Stimulated activated CD8-positive, alpha-beta memory T cell treated with anti-CD3 and anti-CD28 coated beads, Interleukin-7, amount 100 ng/mL, for 24 hours (primary cell): Measurements from ENCODE around the gene SYNE1.
"Not testable (repeated sequence)": the region's sequence is repeated elsewhere in the genome, so short reads cannot be mapped to it uniquely, and the experiment has no call there.

Source experiments
- DNase-seq: peaks from one replicate; pipeline ENCODE4 v3.0.0-alpha.2; 2020; ENCODE audit warnings: low read depth

Gene SYNE1

DNA sequence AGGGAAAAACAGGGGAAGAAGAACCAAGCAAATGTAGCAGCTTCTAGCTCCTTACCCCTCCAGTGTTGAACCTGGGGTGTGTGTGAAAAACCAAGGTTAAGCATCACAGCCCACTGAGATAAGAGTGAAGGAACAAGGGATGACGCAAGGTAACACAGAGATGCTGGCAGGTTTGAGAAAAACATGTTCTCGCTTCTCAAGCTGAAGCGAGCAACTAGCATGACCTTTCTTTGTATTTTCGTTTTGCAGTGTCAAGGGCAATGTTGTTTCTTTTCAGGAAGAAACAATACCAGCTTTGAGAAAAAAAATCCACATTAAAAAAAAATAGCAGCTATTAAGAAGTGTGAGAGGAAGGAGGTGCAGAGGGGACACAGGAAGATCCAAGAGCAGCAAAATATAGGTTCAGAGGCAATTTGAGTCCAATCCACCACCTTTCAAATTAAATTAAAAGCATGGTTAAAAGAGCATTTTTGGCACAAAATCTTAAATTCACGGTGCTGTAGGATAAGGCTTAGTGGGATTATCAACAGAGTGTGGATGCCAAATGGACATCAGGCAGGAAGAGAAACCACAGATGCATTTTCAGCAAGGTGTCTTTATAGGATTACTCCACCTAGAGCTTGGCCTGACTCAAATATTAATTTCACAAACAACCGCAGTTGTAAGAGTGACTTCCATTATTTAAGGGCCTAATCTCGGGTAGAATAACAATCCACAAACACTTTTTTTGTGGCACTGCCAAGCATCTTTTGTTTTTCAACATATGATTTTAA lies 70.9 kb downstream of the SYNE1 start:
- DNase-seq: no peak

DNA sequence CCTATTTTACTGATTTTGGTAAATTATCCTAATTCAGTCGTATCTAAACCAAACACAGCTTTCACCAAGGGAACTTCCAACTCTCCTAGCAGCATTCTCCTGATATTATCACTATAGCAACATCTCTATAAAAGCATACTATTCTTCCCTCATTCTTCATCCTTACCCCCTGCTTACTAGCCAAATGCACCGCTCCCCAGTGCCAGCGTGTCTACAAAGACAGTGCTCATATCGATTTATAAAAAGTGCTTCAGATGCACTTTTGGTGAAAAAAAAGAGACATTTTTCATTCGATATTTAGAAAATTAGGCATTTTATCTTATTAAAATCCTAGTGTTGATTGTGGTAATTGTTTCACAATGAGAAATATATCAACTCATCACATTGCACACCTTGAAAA lies 74.0 kb downstream of the SYNE1 start:
- DNase-seq: no peak

DNA sequence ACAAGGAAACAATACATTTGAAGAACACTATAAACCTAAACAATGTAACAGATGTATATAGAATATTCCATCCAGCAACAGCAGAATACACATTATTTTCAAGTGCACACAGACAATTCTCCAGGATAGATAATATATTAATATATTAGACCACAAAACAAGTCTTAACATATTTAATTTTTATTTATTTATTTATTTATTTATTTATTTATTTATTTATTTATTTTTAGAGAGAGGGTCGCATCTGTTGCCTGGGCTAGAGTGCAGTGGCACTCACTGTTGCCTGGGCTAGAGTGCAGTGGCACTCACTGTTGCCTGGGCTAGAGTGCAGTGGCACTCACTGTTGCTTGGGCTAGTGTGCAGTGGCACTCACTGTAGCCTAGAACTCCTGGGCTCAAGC lies 78.4 kb downstream of the SYNE1 start:
- not testable (repeated sequence) for DNase-seq

DNA sequence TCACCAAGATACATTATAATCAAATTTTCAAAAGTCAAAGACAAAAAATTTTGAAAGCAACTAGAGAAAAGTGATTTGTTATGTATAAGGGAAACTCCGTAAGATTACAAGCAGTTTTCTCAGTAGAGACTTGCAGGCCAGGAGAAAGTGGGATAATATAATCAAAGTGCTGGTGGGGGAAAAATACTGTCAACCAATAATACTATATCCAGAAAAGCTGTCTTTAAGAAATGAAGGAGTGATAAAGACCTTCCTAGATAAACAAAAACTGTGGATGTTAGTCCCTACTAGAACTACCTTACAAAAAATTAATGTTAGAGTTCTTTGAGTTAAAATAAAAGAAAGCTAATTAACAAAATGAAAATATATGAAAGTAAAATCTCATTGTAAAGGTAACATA lies 79.7 kb downstream of the SYNE1 start:
- DNase-seq: no peak

DNA sequence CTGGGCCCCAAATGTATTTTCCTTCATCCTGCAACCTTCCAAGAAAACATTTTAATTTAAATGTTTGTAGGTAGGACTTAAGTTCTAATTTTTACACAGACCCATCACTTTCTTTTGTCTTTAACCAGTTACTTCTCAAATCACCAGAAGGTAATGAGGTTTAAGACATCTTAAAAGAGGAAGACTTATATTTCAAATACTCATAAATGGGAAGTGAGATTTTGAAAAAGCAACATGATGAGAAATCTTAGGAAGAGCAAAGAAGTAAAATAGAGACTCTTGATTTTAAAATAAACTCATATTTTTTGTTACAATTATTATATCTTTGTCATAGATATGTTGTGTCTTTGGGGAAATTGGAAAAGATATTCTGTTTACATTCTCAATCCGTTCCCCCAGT lies 82.3 kb downstream of the SYNE1 start:
- no peak for DNase-seq

DNA sequence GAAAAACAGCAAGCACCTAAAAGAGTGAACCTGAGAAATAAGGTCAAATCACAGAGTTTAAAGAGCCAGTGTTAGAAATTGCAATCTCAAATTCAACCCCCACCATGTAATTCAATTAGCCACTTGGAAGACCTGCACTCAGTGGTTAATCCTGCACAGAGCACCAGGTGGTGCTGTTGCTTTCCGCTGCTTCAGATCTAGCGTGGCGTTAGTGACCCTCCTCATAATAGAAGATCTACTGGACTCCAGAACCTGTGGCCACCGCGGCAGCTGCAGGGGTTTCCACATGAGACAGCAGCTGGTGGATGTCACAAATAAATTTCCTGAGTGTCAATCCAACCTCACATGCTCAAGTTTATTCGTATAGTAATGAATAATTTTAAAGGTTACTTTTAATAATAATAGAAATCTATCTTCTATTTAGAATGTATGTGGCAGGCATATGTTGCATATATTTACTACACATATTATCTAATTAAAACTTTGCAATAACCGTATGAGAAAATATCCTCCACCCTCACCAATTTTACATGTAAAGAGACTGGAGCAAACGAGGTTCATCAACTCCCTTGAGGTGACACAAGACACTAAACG lies 84.4 kb downstream of the SYNE1 start:
- no peak for DNase-seq

DNA sequence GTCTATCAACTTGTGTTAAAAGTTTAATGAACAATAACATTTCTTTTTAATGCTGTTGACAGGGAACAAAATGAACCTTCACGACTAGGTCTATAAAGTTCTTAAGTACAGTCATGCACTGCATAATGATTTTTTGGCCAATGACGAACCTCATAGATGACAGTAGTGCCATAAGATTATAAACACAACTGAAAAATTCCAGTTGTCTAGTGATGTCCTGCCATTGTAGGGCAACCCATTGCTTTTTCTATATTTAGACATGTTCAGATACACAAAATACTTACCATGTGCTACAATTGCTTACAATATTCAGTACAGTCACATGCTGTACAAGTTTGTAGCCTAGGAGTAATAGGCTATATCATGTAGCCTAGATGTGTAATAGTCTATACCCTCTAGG lies 93.6 kb downstream of the SYNE1 start:
- no peak for DNase-seq

DNA sequence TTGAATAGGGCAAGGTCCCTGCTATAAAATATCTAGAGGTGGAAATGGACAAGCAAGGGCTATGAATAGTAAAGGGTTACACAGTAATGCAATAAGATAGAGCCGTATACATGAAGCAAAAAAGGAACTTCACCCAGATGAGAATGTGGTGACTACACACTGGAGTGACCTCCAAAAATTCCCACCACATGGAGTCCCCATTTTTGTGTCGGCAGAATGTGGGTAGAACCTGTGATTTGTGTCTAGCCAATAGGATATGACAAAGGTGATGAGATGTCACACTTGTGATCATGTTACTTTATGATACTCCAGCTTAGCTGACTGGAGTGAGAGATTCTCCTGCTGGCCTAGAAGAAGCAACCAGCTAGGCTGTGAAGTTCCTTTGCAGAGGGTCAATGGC lies 96.8 kb downstream of the SYNE1 start:
- DNase-seq: no peak

DNA sequence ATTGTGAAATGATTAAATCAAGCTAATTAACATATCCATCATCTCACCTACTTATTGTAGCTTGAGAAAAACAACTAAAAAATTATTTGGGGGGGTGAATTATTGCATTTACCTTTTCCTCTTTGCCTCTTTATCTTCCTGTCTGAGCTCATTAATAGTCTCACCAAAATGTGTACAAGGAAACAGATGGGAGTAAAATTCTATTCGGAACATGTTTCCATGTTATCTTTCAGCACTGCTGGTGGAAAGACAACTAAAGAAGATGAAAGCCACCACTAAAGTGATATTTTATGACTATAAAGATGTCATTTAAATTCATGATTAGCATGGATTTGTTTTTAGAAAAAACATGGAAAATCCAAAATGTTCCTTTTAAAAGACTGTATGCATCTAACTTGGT lies 102.6 kb downstream of the SYNE1 start:
- DNase-seq: no peak

DNA sequence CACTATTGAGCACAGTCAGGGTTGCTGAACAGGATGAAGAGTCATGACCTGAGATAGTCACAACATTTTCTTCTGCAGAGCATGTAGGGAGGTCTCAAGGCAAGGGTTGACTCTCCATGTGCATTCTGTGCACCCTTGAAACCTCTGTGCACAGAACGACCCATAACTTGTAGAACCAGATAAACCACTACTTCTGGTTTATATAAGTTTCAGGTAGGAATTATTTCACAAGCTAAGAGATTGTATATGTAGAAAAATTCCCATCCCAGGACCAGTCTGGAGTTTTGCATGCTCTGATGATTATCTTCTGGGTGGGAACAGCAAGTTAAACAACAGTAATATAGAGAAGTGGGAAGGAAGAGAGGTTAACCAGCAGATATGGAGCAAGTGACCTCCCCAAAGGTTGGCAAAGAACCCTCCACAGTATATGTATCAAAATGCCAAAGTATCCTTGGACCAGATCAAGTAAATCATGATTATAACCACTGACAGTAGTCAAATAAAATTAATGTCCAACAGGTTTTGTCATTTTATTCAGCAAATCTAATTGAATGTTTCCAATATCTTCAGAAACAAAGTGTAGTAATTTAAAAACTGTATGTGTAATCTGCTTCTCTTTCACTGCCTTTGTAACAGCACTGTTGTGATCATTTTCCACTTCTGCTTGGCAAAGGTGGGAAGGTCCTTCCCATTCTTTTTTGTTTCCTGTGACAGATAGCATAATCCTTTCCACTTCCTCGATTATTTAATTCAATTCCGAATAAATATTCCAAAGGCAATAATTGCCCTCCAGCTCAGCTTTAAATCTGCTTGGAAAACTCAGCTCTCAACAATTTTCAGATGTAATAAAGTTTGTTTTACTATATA lies 104.4 kb downstream of the SYNE1 start:
- no peak for DNase-seq

DNA sequence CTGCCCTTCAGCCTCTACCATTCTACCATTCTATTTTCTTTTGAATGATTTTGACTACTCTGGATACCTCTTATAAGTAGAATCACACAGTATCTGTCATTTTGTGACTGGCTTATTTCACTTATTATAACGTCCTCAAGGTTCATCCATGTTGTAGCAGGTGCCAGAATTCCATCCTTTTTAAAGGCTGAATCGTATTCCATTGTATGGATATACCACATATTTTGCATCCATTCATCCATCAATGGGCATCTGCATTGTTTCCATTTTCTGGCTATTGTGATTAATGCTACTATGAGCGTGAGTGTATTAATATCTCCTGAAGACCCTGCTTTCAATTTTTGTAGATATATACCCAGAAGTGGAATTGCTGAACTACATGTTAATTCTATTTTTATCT lies 105.5 kb downstream of the SYNE1 start:
- no peak for DNase-seq

DNA sequence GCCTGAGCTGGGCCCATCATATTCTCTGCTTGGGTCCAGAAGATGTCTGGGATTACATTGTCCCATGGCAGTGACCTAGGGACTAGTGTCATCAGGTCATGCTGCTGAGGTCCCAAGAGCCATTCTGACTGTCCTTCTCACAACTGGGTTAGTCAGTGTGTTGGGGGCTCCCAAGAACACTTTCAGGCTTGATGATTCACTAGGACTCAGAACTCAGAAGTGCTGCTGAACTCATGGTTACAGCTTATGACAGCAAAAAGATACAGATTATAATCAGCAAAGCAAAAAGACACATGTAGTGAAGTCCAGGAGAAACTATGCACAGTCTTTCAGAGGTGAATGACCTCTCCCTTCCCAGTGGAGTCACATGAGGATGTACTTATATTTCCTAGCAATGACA lies 107.8 kb downstream of the SYNE1 start:
- DNase-seq: no peak

DNA sequence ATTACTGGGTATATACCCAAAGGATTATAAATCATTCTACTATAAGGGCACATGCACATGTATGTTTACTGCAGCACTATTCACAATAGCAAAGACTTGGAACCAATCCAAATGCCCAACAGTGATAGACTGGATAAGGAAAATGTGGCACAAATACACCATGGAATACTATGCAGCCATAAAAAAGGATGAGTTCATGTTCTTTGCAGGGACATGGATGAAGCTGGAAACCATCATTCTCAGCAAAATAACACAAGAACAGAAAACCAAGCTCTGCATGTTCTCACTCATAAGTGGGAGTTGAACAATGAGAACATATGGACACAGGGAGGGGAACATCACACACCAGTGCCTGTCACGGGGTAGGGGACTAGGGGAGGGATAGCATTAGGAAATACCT lies 123.0 kb downstream of the SYNE1 start:
- DNase-seq: not testable (repeated sequence)

DNA sequence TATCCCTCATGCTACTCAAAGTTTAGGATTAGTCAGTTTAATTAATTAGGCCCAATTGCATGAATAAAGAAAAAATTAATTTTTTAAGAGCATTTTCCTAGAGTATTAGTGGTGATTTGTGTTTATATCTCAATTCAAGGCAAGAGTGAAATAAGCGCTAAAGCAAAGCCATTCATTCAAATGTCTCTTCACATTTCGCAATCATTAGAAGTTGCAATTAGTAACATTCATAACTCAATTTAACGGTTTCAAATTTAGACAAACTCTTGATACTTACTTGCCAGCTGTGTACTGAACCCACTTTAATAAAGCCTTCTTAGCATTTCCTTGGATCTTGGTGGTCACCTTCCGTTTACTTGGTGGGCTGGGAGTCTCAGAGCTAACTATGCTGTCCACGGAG lies 127.2 kb downstream of the SYNE1 start:
- DNase-seq: no peak

DNA sequence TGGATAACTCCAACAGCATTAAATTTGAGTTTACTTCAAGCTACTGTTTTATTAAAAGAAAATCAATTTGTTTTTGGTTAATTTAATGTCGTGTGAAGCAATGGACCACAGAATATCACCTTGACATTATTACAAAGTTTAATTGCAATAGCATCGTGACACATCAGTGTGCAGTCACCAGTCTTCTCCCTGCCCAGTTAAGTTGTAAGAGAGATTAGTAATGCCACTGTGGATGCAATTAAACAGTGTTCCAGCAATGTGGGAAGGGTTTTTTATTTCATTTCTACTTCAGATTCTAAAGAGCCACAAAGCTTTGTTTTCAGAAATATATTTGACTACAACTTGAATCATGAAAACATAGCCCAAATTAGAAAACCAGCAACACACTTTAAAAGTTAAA lies 128.7 kb downstream of the SYNE1 start:
- DNase-seq: no peak

DNA sequence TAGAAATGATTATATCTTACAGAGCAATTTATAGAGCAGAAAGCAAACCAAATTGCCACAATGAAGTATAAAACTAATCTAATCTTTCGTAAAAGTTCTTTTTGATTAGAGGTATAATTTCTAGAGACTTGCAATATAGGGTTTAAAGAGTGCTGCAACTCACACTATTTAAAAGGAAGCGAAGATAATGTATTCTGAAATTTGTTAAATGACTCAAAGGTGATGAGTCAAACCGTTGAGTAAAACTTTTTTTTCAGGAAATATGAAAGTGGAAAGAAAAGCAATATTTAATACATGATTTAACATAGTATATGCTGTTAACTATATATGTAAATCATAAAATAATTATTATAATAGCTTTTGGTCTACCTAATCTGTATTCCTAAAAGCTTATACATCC lies 133.6 kb downstream of the SYNE1 start:
- no peak for DNase-seq

DNA sequence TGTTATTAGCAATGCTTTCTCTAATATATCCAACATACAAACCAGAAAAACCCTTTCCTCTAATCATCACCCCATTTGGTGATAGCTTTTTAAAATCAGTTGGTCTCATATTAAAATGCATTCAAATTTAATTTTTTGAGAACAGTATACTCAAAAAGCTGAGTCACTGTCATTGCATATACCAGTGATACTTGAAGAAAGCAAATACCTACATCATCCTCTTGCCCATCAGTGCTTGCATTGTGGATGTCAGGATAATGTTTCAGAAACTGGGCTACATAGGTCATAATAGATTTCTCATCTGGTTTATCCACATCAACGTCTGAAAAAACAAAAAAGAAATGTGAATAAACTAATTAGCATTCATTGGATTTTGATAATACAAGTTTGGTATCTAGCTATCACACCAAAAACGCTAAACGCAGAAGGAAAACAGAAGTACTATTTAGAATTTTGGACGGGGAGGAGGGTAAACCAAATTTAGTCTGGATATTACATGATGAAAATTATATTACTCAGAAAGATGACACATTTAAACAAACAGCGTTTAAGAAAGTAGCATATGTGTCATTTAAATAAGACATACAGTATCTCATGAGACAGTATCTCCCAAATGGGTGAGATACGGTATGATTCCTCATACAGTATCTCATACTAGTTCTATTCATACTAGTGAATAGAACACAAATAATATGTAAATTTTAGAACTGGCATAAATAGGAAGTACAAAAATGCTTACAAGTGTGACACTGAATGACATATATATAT lies 134.6 kb downstream of the SYNE1 start:
- no peak for DNase-seq

DNA sequence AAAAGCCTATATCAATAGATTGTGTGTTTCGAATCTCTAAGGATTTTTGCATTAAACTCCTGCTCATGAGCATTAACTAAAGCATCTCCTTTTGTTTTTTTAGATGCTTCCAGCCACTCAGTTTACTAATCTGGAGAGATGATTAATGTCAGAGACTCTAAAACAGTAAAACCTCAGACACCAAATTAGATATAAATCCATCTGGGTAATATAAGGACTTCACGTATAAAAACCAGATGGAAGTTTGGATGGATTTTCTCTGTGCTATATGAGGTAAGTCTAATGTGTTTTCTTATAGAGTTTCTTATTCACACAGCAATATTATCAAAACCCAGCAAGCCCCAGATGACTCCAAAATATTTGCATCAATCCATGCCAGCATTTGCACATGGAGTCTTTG lies 137.2 kb downstream of the SYNE1 start:
- no peak for DNase-seq

DNA sequence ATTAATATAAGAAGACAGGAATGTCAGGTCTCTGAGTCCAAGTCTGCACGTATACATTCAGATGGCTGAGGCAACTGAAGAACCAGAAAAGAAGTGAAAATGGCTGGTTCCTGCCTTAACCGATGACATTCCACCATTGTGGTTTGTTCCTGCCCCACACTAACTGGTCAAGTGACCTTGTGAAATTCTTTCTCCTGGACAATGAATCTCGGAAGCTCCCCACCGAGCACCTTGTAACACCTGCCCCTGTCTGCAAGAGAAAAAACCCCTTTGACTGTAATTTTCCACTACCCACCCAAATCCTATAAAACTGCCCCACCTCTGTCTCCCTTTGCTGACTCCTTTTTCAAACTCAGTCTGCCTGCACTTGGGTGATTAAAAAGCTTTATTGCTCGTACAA lies 140.4 kb downstream of the SYNE1 start:
- no peak for DNase-seq

DNA sequence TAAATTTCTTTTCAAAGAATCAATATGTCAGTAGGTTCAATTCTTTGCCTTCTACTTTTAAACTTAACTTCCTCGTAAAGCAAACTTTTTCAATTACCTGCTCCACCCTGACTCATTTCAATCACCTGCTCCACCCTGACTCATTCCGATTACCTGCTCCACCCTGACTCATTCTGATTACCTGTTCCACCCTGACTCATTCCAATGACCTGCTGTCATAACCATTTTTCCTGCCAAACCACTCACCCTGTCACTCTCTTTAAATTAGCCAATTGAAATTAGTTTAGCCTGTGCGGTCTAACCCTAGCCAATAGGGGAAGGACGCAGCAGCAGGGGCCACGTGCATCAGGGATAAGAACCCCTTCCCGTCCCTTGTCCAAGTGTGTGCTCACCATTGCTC lies 141.7 kb downstream of the SYNE1 start:
- DNase-seq: not testable (repeated sequence)

DNA sequence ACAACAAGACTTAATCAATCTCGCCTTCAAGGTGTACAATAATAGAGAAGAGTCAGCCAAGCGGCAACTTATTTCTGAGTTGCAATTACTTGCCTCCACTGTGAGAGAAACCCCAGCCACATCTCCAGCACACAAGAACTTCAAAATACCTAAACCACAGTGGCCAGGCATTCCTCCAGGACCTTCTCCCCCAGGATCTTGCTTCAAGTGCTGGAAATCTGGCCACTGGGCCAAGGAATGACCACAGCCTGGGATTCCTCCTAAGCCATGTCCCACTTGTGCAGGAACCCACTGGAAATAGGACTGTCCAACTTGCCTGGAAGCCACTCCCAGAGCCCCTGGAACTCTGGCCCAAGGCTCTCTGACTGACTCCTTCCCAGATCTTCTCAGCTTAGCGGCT lies 144.9 kb downstream of the SYNE1 start:
- DNase-seq: not testable (repeated sequence)

DNA sequence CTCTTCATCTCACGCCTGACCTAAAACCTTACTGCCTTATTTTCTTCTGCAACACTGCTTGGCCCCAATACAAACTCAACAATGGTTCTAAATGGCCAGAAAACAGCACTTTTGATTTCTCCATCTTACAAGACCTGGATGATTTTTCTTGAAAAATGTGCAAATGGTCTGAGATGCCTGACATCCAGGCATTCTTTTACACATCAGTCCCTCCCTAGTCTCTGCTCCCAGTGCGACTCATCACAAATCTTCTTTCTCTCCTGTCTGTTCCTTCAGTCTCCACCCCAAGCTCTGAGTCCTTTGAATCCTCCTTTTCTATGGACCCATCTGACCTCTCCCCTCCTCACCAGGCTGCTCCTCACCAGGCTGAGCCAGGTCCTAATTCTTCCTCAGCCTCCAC lies 145.7 kb downstream of the SYNE1 start:
- DNase-seq: not testable (repeated sequence)
